Measurements from ENCODE around the gene DUSP1.
A peak's percentile ranks its signal among the peaks of the same experiment; 100 is the strongest.

DUSP1 gene

DNA sequence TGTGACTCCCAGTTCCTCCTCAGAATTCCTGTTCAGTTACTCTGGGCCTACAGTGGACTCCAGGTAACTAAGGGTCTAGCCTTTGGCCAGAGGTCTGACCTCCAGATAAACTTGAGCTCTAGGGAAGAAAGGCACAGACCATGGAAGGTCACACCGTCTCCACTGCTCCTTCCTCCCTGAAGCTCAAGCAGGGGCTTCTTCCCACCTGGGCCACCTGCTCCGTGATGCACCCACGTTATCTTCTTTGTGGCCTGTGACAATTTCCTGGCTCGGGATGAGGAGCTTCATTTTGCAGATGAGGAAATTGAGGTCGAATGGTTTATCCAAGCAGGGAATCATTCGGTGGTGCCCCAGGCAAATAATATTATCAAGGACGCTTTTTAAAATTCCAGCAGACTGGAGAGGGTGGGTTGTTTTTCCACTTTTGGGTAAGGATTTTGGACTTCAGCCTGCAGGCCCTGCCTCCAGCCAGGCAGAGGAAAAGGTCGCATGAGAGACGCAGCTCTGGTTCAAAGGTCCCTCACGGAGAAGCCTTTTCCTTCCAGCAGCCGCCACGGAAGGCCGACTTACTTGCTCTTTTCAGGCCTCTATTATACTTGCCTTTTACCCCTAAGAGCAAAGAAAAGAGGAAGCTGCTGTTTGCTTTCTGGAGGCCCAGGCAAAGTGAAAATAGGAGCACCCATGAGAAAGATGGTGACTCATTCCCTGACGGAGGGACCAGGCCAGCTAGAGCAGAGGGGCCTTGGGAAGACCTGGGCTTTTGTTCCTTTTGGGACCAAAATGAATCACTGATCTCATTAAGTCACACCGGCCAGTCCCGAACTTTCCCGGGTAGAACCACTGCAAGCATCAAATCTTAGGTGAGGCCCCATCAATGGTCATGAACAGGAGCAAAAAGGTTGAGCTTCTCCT is 22.8 kb upstream of the DUSP1 start:
- H3F3A ChIP-seq (ENCODE audit: low read depth), result no peaks in the 10 kb centered on the region
- no peaks in the 10 kb centered on the region for H3K79me2 ChIP-seq (ENCODE audit: insufficient read depth, low read length)
- peaks cover 20% of the 10 kb centered on the region for H3K4me1 ChIP-seq (ENCODE audit: insufficient read depth, low read length, poor library complexity, severe bottlenecking)
- no peaks in the 10 kb centered on the region for H3K9me2 ChIP-seq (replicated peaks; ENCODE audit: low read depth, low read length)
- no peaks in the 10 kb centered on the region for H3K27me3 ChIP-seq (ENCODE audit: insufficient read depth, low read length, poor library complexity, severe bottlenecking)
- no peaks in the 10 kb centered on the region for H4K20me1 ChIP-seq (ENCODE audit: insufficient read depth, low read length, poor library complexity, severe bottlenecking)
- H3K9me3 ChIP-seq (ENCODE audit: insufficient read depth, low read depth, low read length), result no peaks in the 10 kb centered on the region
- H3K36me3 ChIP-seq (ENCODE audit: insufficient read depth, low read length), result no peaks in the 10 kb centered on the region
- H3K9ac ChIP-seq (ENCODE audit: low read depth, low read length, poor library complexity, severe bottlenecking), result peak overlapping the region; percentile 18
- H3K4me2 ChIP-seq (ENCODE audit: low read depth, low read length, poor library complexity, severe bottlenecking), result peak overlapping the region; percentile 31
- no peak overlapping the region for H2AFZ ChIP-seq (ENCODE audit: low read length)
- H3K4me3 ChIP-seq (ENCODE audit: low read length, poor library complexity, severe bottlenecking), result no peak overlapping the region
- TF ChIP-seq, protein P1, sequence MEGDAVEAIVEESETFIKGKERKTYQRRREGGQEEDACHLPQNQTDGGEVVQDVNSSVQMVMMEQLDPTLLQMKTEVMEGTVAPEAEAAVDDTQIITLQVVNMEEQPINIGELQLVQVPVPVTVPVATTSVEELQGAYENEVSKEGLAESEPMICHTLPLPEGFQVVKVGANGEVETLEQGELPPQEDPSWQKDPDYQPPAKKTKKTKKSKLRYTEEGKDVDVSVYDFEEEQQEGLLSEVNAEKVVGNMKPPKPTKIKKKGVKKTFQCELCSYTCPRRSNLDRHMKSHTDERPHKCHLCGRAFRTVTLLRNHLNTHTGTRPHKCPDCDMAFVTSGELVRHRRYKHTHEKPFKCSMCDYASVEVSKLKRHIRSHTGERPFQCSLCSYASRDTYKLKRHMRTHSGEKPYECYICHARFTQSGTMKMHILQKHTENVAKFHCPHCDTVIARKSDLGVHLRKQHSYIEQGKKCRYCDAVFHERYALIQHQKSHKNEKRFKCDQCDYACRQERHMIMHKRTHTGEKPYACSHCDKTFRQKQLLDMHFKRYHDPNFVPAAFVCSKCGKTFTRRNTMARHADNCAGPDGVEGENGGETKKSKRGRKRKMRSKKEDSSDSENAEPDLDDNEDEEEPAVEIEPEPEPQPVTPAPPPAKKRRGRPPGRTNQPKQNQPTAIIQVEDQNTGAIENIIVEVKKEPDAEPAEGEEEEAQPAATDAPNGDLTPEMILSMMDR (conservative IDR thresholded peaks at IDR 0.05; ENCODE audit: low read length), result no peak
- no peak for TF ChIP-seq EZH2phosphoT487 (IDR thresholded peaks at IDR 0.05; ENCODE audit: borderline replicate concordance)

DNA sequence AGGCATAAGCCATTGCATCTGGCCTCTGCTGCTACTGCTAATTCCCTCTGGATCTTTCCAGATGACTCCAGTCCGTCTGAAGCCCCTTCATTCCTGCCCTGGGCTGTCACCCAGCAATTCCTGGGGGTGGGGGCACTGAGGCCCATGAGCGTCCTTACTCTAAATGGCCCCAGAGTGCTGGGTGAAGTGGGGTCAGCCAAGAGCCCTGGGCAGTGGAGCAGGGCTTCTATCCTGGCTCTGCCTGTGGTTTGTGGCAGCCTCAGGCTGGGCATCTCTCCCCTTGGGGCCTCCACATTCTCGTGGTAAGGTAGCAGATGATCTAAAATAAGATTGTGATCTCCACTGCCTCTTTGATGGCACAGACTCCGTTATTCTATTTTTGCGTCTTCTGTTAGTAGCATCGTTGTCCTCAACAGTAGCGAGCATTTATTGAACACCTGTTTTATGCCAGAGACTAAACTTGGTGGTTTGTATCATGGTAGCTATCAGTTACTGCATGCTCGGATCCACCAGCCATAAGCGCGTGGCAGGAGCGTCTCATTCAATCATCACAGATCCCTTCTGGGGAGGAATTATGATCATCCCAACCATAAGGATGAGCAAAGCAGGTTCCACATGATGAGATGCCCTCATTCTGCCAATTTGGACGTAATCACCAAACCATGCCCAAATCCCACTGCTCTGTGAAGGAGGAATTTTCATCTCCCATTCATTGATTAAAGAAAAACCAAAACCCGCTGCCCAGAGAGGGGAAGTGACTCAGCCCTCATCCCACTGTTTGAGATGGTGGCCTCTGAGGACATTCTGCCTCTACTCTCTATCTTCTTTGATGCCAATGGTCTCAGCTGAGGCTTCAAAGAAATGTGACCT is 21.9 kb upstream of the DUSP1 start:
- Histone ChIP-seq H3K4me1 (ENCODE audit: insufficient read depth, low read length, poor library complexity, severe bottlenecking) (peaks cover 28% of the 10 kb centered on the region), H3F3A (ENCODE audit: low read depth) (no peaks in the 10 kb centered on the region), H4K20me1 (ENCODE audit: insufficient read depth, low read length, poor library complexity, severe bottlenecking) (no peaks in the 10 kb centered on the region), H3K4me3 (ENCODE audit: low read length, poor library complexity, severe bottlenecking) (no peak overlapping the region), H3K79me2 (ENCODE audit: insufficient read depth, low read length) (no peaks in the 10 kb centered on the region), H3K4me2 (ENCODE audit: low read depth, low read length, poor library complexity, severe bottlenecking) (peak overlapping the region; percentile 31), H3K27me3 (ENCODE audit: insufficient read depth, low read length, poor library complexity, severe bottlenecking) (no peaks in the 10 kb centered on the region), H3K9ac (ENCODE audit: low read depth, low read length, poor library complexity, severe bottlenecking) (peak overlapping the region; percentile 18), H3K9me3 (ENCODE audit: insufficient read depth, low read depth, low read length) (no peaks in the 10 kb centered on the region), H3K36me3 (ENCODE audit: insufficient read depth, low read length) (no peaks in the 10 kb centered on the region), H2AFZ (ENCODE audit: low read length) (no peak overlapping the region), H3K9me2 (replicated peaks; ENCODE audit: low read depth, low read length) (no peaks in the 10 kb centered on the region)
- TF ChIP-seq EZH2phosphoT487 (IDR thresholded peaks at IDR 0.05; ENCODE audit: borderline replicate concordance), result no peak
- TF ChIP-seq, protein P1 (conservative IDR thresholded peaks at IDR 0.05; ENCODE audit: low read length), result no peak

DNA sequence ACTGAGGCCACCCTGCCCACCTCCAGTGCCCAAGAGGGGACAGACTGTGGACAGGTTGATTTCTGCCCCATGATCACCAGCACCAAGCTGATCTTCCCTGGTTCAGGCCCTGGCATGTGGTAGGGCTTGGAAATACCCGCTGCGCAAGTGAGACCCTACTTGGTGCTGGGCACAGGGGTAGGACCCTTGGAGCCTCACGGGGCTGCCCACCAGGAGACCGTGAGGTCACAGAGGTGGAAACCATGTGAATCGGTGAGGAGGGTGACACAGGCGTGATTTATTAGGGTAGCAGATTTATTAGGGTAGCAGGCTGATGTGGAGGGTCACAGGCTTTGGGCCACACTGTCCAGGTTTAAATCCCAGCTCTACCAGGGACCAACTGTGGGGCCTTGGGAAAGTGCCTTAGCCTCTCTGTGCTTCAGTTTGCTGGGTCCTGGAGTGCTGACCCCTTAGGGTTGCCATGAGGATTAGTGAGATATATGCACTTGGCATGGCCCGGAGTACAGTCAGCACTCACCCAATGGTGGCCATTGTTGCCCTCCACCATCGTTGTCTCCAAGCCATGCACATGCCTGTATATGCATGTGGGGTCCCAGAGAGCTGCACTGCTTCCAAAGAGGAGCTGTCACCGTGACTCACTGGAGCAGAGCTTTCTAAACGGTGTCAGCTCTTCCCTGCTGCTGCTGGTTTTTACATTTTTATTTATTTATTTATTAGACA is 20.9 kb upstream of the DUSP1 start:
- H3K4me3 ChIP-seq (ENCODE audit: low read length, poor library complexity, severe bottlenecking), result no peak overlapping the region
- H3K36me3 ChIP-seq (ENCODE audit: insufficient read depth, low read length), result no peaks in the 10 kb centered on the region
- H4K20me1 ChIP-seq (ENCODE audit: insufficient read depth, low read length, poor library complexity, severe bottlenecking), result no peaks in the 10 kb centered on the region
- H3K9me2 ChIP-seq (replicated peaks; ENCODE audit: low read depth, low read length), result no peaks in the 10 kb centered on the region
- H3K27me3 ChIP-seq (ENCODE audit: insufficient read depth, low read length, poor library complexity, severe bottlenecking), result no peaks in the 10 kb centered on the region
- no peaks in the 10 kb centered on the region for H3K9me3 ChIP-seq (ENCODE audit: insufficient read depth, low read depth, low read length)
- H3F3A ChIP-seq (ENCODE audit: low read depth), result no peaks in the 10 kb centered on the region
- H3K9ac ChIP-seq (ENCODE audit: low read depth, low read length, poor library complexity, severe bottlenecking), result no peak overlapping the region
- H2AFZ ChIP-seq (ENCODE audit: low read length), result no peak overlapping the region
- H3K79me2 ChIP-seq (ENCODE audit: insufficient read depth, low read length), result no peaks in the 10 kb centered on the region
- peaks cover 28% of the 10 kb centered on the region for H3K4me1 ChIP-seq (ENCODE audit: insufficient read depth, low read length, poor library complexity, severe bottlenecking)
- no peak overlapping the region for H3K4me2 ChIP-seq (ENCODE audit: low read depth, low read length, poor library complexity, severe bottlenecking)
- TF ChIP-seq, protein P1 (conservative IDR thresholded peaks at IDR 0.05; ENCODE audit: low read length), result no peak
- TF ChIP-seq EZH2phosphoT487 (IDR thresholded peaks at IDR 0.05; ENCODE audit: borderline replicate concordance), result no peak
